PFSK-1 (cell line): ENCODE data around the gene ISLR2.

ENCODE experiments used
- FOXP2 ChIP-seq: optimal IDR thresholded peaks from 2 replicates; pipeline ENCODE3; 2011; ENCODE audit warnings: borderline replicate concordance, control low read depth, inconsistent platforms; ENCODE audit not compliant: insufficient read depth; ENCODE audit errors: extremely low read length, extremely low read depth
- POLR2AphosphoS5 ChIP-seq: IDR thresholded peaks from 2 replicates; pipeline ENCODE4 v1.6.1; 2012; ENCODE audit warnings: low read depth, mild to moderate bottlenecking, control low read depth, low read length, moderate library complexity
- SIN3A ChIP-seq: IDR thresholded peaks from 2 replicates; pipeline ENCODE4 v1.6.1; 2012; ENCODE audit warnings: mild to moderate bottlenecking, low read length, moderate library complexity, borderline replicate concordance; ENCODE audit not compliant: insufficient read depth
- TAF1 ChIP-seq: IDR thresholded peaks from 2 replicates; pipeline ENCODE4 v1.6.1; 2012; ENCODE audit warnings: low read length, control low read depth, borderline replicate concordance; ENCODE audit not compliant: insufficient read depth
- TF ChIP-seq, protein P1 (sequence below), 2 experiments: IDR thresholded peaks; 2 replicates each; pipeline versions ENCODE4 v1.6.1 to v1.8.0; 2011 to 2012; ENCODE audit warnings: low read depth in 2 of 2, low read length in 2 of 2, control low read depth in 1 of 2, inconsistent platforms in 1 of 2, mild to moderate bottlenecking in 1 of 2, moderate library complexity in 1 of 2; ENCODE audit not compliant: insufficient read depth in 1 of 2

ISLR2 gene

DNA sequence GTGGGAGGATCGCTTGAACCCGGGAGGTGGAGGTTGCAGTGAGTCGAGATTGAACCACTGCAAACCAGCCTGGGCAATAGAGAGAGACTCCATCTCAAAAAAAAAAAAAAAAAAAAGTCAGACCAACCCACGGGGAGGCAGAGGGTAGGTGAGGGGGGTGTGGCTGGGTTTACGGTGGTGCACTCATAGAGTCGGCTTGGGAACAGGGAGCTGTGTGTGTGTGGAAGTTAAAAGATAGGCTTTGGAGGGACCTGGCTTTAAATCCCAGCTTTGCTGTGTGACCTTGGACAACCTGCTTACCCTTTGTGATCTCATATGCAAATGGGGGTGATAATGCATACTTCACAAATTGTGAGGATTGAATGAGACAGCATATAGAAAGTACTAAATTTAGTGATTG lies 10.0 kb upstream of the ISLR2 start:
- no peak for TF ChIP-seq FOXP2
- TF ChIP-seq POLR2AphosphoS5: no peak
- no peak for TF ChIP-seq SIN3A
- TF ChIP-seq, protein P1, sequence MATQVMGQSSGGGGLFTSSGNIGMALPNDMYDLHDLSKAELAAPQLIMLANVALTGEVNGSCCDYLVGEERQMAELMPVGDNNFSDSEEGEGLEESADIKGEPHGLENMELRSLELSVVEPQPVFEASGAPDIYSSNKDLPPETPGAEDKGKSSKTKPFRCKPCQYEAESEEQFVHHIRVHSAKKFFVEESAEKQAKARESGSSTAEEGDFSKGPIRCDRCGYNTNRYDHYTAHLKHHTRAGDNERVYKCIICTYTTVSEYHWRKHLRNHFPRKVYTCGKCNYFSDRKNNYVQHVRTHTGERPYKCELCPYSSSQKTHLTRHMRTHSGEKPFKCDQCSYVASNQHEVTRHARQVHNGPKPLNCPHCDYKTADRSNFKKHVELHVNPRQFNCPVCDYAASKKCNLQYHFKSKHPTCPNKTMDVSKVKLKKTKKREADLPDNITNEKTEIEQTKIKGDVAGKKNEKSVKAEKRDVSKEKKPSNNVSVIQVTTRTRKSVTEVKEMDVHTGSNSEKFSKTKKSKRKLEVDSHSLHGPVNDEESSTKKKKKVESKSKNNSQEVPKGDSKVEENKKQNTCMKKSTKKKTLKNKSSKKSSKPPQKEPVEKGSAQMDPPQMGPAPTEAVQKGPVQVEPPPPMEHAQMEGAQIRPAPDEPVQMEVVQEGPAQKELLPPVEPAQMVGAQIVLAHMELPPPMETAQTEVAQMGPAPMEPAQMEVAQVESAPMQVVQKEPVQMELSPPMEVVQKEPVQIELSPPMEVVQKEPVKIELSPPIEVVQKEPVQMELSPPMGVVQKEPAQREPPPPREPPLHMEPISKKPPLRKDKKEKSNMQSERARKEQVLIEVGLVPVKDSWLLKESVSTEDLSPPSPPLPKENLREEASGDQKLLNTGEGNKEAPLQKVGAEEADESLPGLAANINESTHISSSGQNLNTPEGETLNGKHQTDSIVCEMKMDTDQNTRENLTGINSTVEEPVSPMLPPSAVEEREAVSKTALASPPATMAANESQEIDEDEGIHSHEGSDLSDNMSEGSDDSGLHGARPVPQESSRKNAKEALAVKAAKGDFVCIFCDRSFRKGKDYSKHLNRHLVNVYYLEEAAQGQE (IDR thresholded peaks at IDR 0.05; ENCODE audit: insufficient read depth in 1 of 2, low read depth in 2 of 2, low read length in 2 of 2): no peak
- TF ChIP-seq TAF1: no peak

DNA sequence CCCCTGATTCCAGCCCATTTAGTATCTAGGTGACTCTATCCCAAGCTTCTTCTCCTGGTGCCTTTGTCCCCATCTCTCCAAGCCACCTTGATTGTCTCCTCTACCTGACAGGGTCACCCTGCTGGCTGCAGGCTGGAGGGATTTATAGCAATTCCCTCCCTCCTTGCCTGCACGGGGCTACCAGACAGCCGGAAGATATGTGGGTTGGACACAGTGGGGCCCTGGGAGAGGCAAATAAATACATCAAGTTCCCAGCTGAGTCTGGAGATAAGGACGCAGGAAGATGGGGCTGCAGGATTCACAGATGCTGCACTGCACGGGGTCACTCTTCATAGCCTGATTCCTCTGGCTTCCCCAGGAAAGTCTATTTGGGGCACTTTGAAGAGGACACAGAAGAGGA lies 9.3 kb upstream of the ISLR2 start:
- TF ChIP-seq POLR2AphosphoS5 (no peak), FOXP2 (no peak), SIN3A (no peak), TAF1 (no peak)
- TF ChIP-seq, protein P1 (IDR thresholded peaks at IDR 0.05; ENCODE audit: insufficient read depth in 1 of 2, low read depth in 2 of 2, low read length in 2 of 2): no peak

DNA sequence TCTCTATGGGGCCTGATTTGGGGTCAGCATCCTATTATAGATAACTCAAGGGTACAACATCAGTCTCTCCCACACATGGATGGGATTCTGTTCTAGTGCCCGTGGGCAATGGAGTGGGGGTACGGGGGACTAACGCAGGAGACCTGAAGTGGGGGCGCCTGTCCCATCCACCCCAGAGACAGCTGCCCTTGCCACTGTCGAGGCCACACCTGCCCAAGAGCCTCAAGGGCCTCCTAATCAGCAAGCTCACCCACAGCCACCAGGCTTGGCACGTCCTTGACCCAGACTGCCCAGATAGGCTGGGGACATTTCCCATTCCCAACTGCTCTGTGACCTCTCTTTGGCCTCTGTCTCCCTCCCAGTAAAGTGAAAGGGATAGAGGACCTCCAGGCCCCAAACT lies 8.5 kb upstream of the ISLR2 start:
- no peak for TF ChIP-seq FOXP2
- no peak for TF ChIP-seq POLR2AphosphoS5
- no peak for TF ChIP-seq TAF1
- no peak for TF ChIP-seq SIN3A
- TF ChIP-seq, protein P1 (IDR thresholded peaks at IDR 0.05; ENCODE audit: insufficient read depth in 1 of 2, low read depth in 2 of 2, low read length in 2 of 2): no peak

DNA sequence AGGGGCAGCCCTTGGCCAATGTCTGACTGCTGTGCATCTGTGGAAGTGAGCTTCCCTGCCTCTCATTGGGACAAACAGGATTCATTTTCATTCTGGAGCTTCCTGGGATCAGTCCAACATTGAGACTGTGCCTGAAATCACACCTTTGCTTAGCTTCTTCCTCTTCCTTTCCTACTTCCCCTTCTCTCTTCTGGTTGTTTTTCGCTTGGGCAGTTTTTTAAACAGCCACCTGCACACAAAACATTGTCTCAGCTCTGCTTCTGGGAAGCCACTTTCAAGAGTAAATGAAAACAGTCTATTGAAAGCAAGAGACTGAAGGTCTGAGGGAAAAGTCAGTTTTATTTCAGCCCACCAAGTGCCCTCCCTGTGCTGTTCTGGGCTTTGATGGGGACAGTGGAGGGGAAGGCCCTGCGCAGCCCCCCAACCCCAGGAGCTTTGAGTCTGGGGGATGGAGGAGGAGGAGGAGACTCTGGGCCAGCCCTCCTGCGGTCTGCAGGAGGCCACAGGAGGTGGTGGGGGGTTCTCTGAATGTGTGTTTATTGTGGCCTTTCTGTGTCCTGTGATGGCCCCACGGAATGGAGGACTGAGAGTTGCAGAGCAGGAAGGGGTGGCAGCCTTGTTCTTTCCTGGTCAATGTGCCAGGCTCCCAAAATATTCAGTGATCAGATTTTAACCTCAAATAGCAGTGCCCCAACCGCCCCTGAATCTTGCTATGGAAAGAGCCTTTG lies 7.8 kb upstream of the ISLR2 start:
- TF ChIP-seq SIN3A: no peak
- TF ChIP-seq TAF1: no peak
- TF ChIP-seq, protein P1 (IDR thresholded peaks at IDR 0.05; ENCODE audit: insufficient read depth in 1 of 2, low read depth in 2 of 2, low read length in 2 of 2): no peak
- no peak for TF ChIP-seq FOXP2
- no peak for TF ChIP-seq POLR2AphosphoS5

DNA sequence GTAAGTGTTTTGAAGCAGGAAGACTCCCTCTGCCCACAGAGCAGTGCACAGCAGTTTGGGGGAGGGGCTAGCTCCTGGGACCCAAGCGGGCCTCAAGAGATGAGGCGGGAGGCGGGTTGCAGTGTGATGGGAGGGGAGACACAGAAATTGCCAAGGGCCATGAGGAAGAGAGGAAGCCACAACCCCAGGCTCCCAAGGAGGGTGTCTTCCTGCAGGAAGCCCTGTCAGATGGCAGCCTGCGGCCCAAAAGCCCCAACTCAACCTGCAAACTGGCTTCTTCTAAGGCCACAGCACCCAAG lies 7.3 kb upstream of the ISLR2 start:
- TF ChIP-seq TAF1 (no peak), POLR2AphosphoS5 (no peak), FOXP2 (no peak), SIN3A (no peak)
- TF ChIP-seq, protein P1 (IDR thresholded peaks at IDR 0.05; ENCODE audit: insufficient read depth in 1 of 2, low read depth in 2 of 2, low read length in 2 of 2): no peak
